ENCODE results near the gene PHYHIPL. TPM values are rescaled to one million over a fixed set of nuclear protein-coding genes. Genes with fewer than 3 reads are reported as not detected.
A peak's percentile ranks its signal among the peaks of the same experiment; 100 is the strongest.

Gene PHYHIPL
- total and polyA plus RNA-seq, 2 donors (not counting 3 experiments of a cell fraction or from before 2014, with no cell fraction given), result not detected

GRCh38 chr10:59234816-59235429 is 58.5 kb downstream of the PHYHIPL start:
- BruUV-seq (replicated peaks), result no TSS peak
- H3K9ac ChIP-seq (replicated peaks; ENCODE audit: extremely low read depth, insufficient read depth, low read length), result no peak overlapping the region
- DNase-seq (ENCODE audit: low read depth, low spot score) (peak; percentile 41), FAIRE-seq (no peak)
- no peaks in the 10 kb centered on the region for H3K27me3 ChIP-seq (ENCODE audit: control insufficient read depth in 2 of 2, insufficient read depth in 2 of 2, low read length in 2 of 2)
- no peak overlapping the region for H3K4me3 ChIP-seq (replicated peaks in 1 of 3; ENCODE audit: insufficient read depth in 1 of 3, low read depth in 1 of 3, low read length in 3 of 3)
- H4K20me1 ChIP-seq (replicated peaks; ENCODE audit: control insufficient read depth, extremely low read depth, insufficient read depth, low read length), result no peaks in the 10 kb centered on the region
- H3K36me3 ChIP-seq (ENCODE audit: control insufficient read depth in 2 of 2, extremely low read depth in 1 of 2, insufficient read depth in 2 of 2, low read length in 2 of 2), result no peaks in the 10 kb centered on the region
- dilution Hi-C loops (cut with MboI; ENCODE audit: extremely low pct_ligation_motif_present, low sequenced_read_pairs) (no loop called here), intact Hi-C loops (cut with micrococcal nuclease) (loop anchor here (2.0 to 5.0 kb wide), 2 partner anchors 283 to 704 kb away; no protein-coding TSS in a partner anchor)
- H3K79me2 ChIP-seq (ENCODE audit: control insufficient read depth, insufficient read depth, low read length), result no peaks in the 10 kb centered on the region
- no peak overlapping the region for H3K27ac ChIP-seq (ENCODE audit: insufficient read depth, low read depth, low read length)
- H2AFZ ChIP-seq (ENCODE audit: low read depth, low read length), result no peak overlapping the region
- POLR2A ChIA-PET, result no interaction called here
- TF ChIP-seq JUN (IDR thresholded peaks at IDR 0.05; ENCODE audit: borderline replicate concordance, insufficient read depth, insufficient read length, low read depth) (no peak), EZH2 (IDR thresholded peaks at IDR 0.05; ENCODE audit: borderline replicate concordance, low read depth, low read length, severe bottlenecking) (no peak), FOS (IDR thresholded peaks at IDR 0.05; ENCODE audit: borderline replicate concordance, insufficient read depth, low read length) (no peak), CTCF (IDR thresholded peaks at IDR 0.05; ENCODE audit: extremely low read depth in 1 of 2, insufficient read depth in 1 of 2, low read depth in 1 of 2, low read length in 2 of 2) (peak; percentile 41 to 56)
- no peaks in the 10 kb centered on the region for H3K4me1 ChIP-seq (ENCODE audit: control insufficient read depth, extremely low read depth, insufficient read depth, low read length)
- no peaks in the 10 kb centered on the region for H3K9me1 ChIP-seq (replicated peaks; ENCODE audit: control insufficient read depth, extremely low read depth, insufficient read depth, low read length)
- H3K9me3 ChIP-seq (replicated peaks; ENCODE audit: control insufficient read depth, insufficient read depth, low read length), result no peaks in the 10 kb centered on the region
- no peak overlapping the region for H3K4me2 ChIP-seq (ENCODE audit: insufficient read depth, low read length)
- CTCF ChIA-PET, result no interaction called here

Measured in endothelial cell of umbilical vein (primary cell).